Measurements from ENCODE around the gene COPZ1.
A peak's percentile ranks its signal among the peaks of the same experiment; 100 is the strongest.

COPZ1 gene

GRCh38 chr12:54329759-54330158, 4.8 kb downstream of the COPZ1 start:
- 96% methylated on average over 4 of the region's 5 CpGs for WGBS (ENCODE audit: insufficient coverage)
- no peak for DNase-seq
- Histone ChIP-seq H3K36me3 (ENCODE audit: control insufficient read depth in 4 of 4, insufficient read depth in 4 of 4, low read length in 3 of 4) (peaks cover 0 to 8% (median 4%) of the 10 kb centered on the region in 4 experiments), H3K4me1 (ENCODE audit: control extremely low read depth in 1 of 4, control insufficient read depth in 4 of 4, insufficient read depth in 4 of 4, low read length in 3 of 4) (peaks cover 8 to 19% (median 13%) of the 10 kb centered on the region in 4 experiments), H3K27me3 (replicated peaks in 2 of 5; ENCODE audit: control insufficient read depth in 4 of 5, insufficient read depth in 5 of 5, low read length in 4 of 5) (no peaks in the 10 kb centered on the region), H3K27ac (ENCODE audit: insufficient read depth in 1 of 2, low read depth in 1 of 2, low read length in 2 of 2, poor library complexity in 1 of 2, severe bottlenecking in 2 of 2) (no peak overlapping the region), H3K4me3 (ENCODE audit: control insufficient read depth in 1 of 7, extremely low read depth in 1 of 7, insufficient read depth in 4 of 7, low read depth in 2 of 7, low read length in 6 of 7) (no peak overlapping the region), H3K9me3 (ENCODE audit: control extremely low read depth in 1 of 5, control insufficient read depth in 4 of 5, insufficient read depth in 2 of 5, low read depth in 1 of 5, low read length in 4 of 5) (no peaks in the 10 kb centered on the region)
- CTCF ChIA-PET, result interaction anchor here (1.8 to 36.2 kb wide), 5 partner anchors 7 to 47 kb away, joined by 4 to 890 read pairs (median 160); partner anchors contain the start of gene NFE2
- POLR2A ChIA-PET, result no interaction called here

GRCh38 chr12:54330442-54330841, 5.5 kb downstream of the COPZ1 start:
- Histone ChIP-seq H3K27me3 (replicated peaks in 2 of 5; ENCODE audit: control insufficient read depth in 4 of 5, insufficient read depth in 5 of 5, low read length in 4 of 5) (no peaks in the 10 kb centered on the region), H3K9me3 (ENCODE audit: control extremely low read depth in 1 of 5, control insufficient read depth in 4 of 5, insufficient read depth in 2 of 5, low read depth in 1 of 5, low read length in 4 of 5) (no peaks in the 10 kb centered on the region), H3K4me3 (ENCODE audit: control insufficient read depth in 1 of 7, extremely low read depth in 1 of 7, insufficient read depth in 4 of 7, low read depth in 2 of 7, low read length in 6 of 7) (no peak overlapping the region), H3K36me3 (ENCODE audit: control insufficient read depth in 4 of 4, insufficient read depth in 4 of 4, low read length in 3 of 4) (peaks cover 0 to 8% (median 4%) of the 10 kb centered on the region in 4 experiments), H3K4me1 (ENCODE audit: control extremely low read depth in 1 of 4, control insufficient read depth in 4 of 4, insufficient read depth in 4 of 4, low read length in 3 of 4) (peaks cover 5 to 16% (median 9%) of the 10 kb centered on the region in 4 experiments), H3K27ac (ENCODE audit: insufficient read depth in 1 of 2, low read depth in 1 of 2, low read length in 2 of 2, poor library complexity in 1 of 2, severe bottlenecking in 2 of 2) (no peak overlapping the region)
- CTCF ChIA-PET, result interaction anchor here (1.3 to 36.2 kb wide), 6 partner anchors 7 to 46 kb away, joined by 3 to 890 read pairs (median 96); partner anchors contain the start of gene NFE2
- no CpG with 5 or more reads among the region's 3 CpGs for WGBS (ENCODE audit: insufficient coverage)
- POLR2A ChIA-PET, result no interaction called here
- DNase-seq, result no peak

GRCh38 chr12:54331461-54331860, 6.5 kb downstream of the COPZ1 start:
- H3K4me1 ChIP-seq (ENCODE audit: control extremely low read depth in 1 of 4, control insufficient read depth in 4 of 4, insufficient read depth in 4 of 4, low read length in 3 of 4), result peaks cover under 1 to 12% (median 5%) of the 10 kb centered on the region in 4 experiments
- CTCF ChIA-PET, result interaction anchor here (0.8 to 36.2 kb wide), 8 partner anchors 13 to 115 kb away, joined by 3 to 890 read pairs (median 50); partner anchors contain the start of gene NFE2

GRCh38 chr12:54333420-54334034, 8.6 kb downstream of the COPZ1 start:
- no CpG with 5 or more reads among the region's 4 CpGs for WGBS (ENCODE audit: insufficient coverage)
- peaks cover 5 to 24% (median 9%) of the 10 kb centered on the region in 4 experiments for H3K4me1 ChIP-seq (ENCODE audit: control extremely low read depth in 1 of 4, control insufficient read depth in 4 of 4, insufficient read depth in 4 of 4, low read length in 3 of 4)
- CTCF ChIA-PET, result interaction anchor here (1.0 to 36.2 kb wide), 13 partner anchors 10 to 82 kb away, joined by 3 to 890 read pairs (median 26); partner anchors contain the start of genes COPZ1 and NFE2
- H3K27ac ChIP-seq (ENCODE audit: insufficient read depth in 1 of 2, low read depth in 1 of 2, low read length in 2 of 2, poor library complexity in 1 of 2, severe bottlenecking in 2 of 2), result no peak overlapping the region
- no peak for DNase-seq
- H3K4me3 ChIP-seq (ENCODE audit: control insufficient read depth in 1 of 7, extremely low read depth in 1 of 7, insufficient read depth in 4 of 7, low read depth in 2 of 7, low read length in 6 of 7), result no peak overlapping the region
- no peaks in the 10 kb centered on the region for H3K27me3 ChIP-seq (replicated peaks in 2 of 5; ENCODE audit: control insufficient read depth in 4 of 5, insufficient read depth in 5 of 5, low read length in 4 of 5)
- no peaks in the 10 kb centered on the region for H3K9me3 ChIP-seq (ENCODE audit: control extremely low read depth in 1 of 5, control insufficient read depth in 4 of 5, insufficient read depth in 2 of 5, low read depth in 1 of 5, low read length in 4 of 5)
- POLR2A ChIA-PET, result interaction anchor here (0.6 to 0.8 kb wide), 2 partner anchors 42 to 47 kb away, joined by 3 to 5 read pairs; no protein-coding TSS in a partner anchor
- H3K36me3 ChIP-seq (ENCODE audit: control insufficient read depth in 4 of 4, insufficient read depth in 4 of 4, low read length in 3 of 4), result peaks cover 0 to 8% (median 4%) of the 10 kb centered on the region in 4 experiments

More at GRCh38 chr12:54331461-54331860, 6.5 kb downstream of the COPZ1 start:
- Histone ChIP-seq H3K36me3 (ENCODE audit: control insufficient read depth in 4 of 4, insufficient read depth in 4 of 4, low read length in 3 of 4) (peaks cover 0 to 9% (median 5%) of the 10 kb centered on the region in 4 experiments), H3K27me3 (replicated peaks in 2 of 5; ENCODE audit: control insufficient read depth in 4 of 5, insufficient read depth in 5 of 5, low read length in 4 of 5) (no peaks in the 10 kb centered on the region), H3K9me3 (ENCODE audit: control extremely low read depth in 1 of 5, control insufficient read depth in 4 of 5, insufficient read depth in 2 of 5, low read depth in 1 of 5, low read length in 4 of 5) (no peaks in the 10 kb centered on the region), H3K27ac (ENCODE audit: insufficient read depth in 1 of 2, low read depth in 1 of 2, low read length in 2 of 2, poor library complexity in 1 of 2, severe bottlenecking in 2 of 2) (peak overlapping the region in 1 of 2 experiments; percentile 14), H3K4me3 (ENCODE audit: control insufficient read depth in 1 of 7, extremely low read depth in 1 of 7, insufficient read depth in 4 of 7, low read depth in 2 of 7, low read length in 6 of 7) (no peak overlapping the region)
- 90% methylated on average over 2 of the region's 5 CpGs for WGBS (ENCODE audit: insufficient coverage)
- POLR2A ChIA-PET, result no interaction called here
- no peak for DNase-seq

- peak in 2 of 3 donors; percentile 59 to 68 for DNase-seq
- 41% methylated on average over 2 of the region's 3 CpGs for WGBS (ENCODE audit: insufficient coverage)
- no peaks in the 10 kb centered on the region for H3K9me3 ChIP-seq (ENCODE audit: control extremely low read depth in 1 of 5, control insufficient read depth in 4 of 5, insufficient read depth in 2 of 5, low read depth in 1 of 5, low read length in 4 of 5)
- no peaks in the 10 kb centered on the region for H3K27me3 ChIP-seq (replicated peaks in 2 of 5; ENCODE audit: control insufficient read depth in 4 of 5, insufficient read depth in 5 of 5, low read length in 4 of 5)
- no peak overlapping the region for H3K4me3 ChIP-seq (ENCODE audit: control insufficient read depth in 1 of 7, extremely low read depth in 1 of 7, insufficient read depth in 4 of 7, low read depth in 2 of 7, low read length in 6 of 7)
- H3K27ac ChIP-seq (ENCODE audit: insufficient read depth in 1 of 2, low read depth in 1 of 2, low read length in 2 of 2, poor library complexity in 1 of 2, severe bottlenecking in 2 of 2), result peak overlapping the region in 1 of 2 experiments; percentile 64
- ChIA-PET POLR2A (no interaction called here), CTCF (interaction anchor here (0.7 to 36.2 kb wide), 26 partner anchors 9 to 117 kb away, joined by 3 to 890 read pairs (median 6); partner anchors contain the start of genes CBX5, COPZ1, HNRNPA1 and NFE2)
- H3K4me1 ChIP-seq (ENCODE audit: control extremely low read depth in 1 of 4, control insufficient read depth in 4 of 4, insufficient read depth in 4 of 4, low read length in 3 of 4), result peaks cover 0 to 16% (median 6%) of the 10 kb centered on the region in 4 experiments
- peaks cover 4 to 21% (median 19%) of the 10 kb centered on the region in 4 experiments for H3K36me3 ChIP-seq (ENCODE audit: control insufficient read depth in 4 of 4, insufficient read depth in 4 of 4, low read length in 3 of 4)
Observed at GRCh38 chr12:54337280-54337842, 12.4 kb downstream of the COPZ1 start.

GRCh38 chr12:54337854-54338650, 13.1 kb downstream of the COPZ1 start:
- peaks cover 6 to 26% (median 25%) of the 10 kb centered on the region in 4 experiments for H3K36me3 ChIP-seq (ENCODE audit: control insufficient read depth in 4 of 4, insufficient read depth in 4 of 4, low read length in 3 of 4)
- peak overlapping the region in 1 of 2 experiments; percentile 64 for H3K27ac ChIP-seq (ENCODE audit: insufficient read depth in 1 of 2, low read depth in 1 of 2, low read length in 2 of 2, poor library complexity in 1 of 2, severe bottlenecking in 2 of 2)
- no peak for DNase-seq
- CTCF ChIA-PET, result interaction anchor here (0.7 to 36.2 kb wide), 24 partner anchors 9 to 117 kb away, joined by 3 to 890 read pairs (median 6); partner anchors contain the start of genes CBX5, COPZ1, HNRNPA1 and NFE2
- no peak overlapping the region for H3K4me3 ChIP-seq (ENCODE audit: control insufficient read depth in 1 of 7, extremely low read depth in 1 of 7, insufficient read depth in 4 of 7, low read depth in 2 of 7, low read length in 6 of 7)
- no peaks in the 10 kb centered on the region for H3K9me3 ChIP-seq (ENCODE audit: control extremely low read depth in 1 of 5, control insufficient read depth in 4 of 5, insufficient read depth in 2 of 5, low read depth in 1 of 5, low read length in 4 of 5)
- H3K27me3 ChIP-seq (replicated peaks in 2 of 5; ENCODE audit: control insufficient read depth in 4 of 5, insufficient read depth in 5 of 5, low read length in 4 of 5), result no peaks in the 10 kb centered on the region
- H3K4me1 ChIP-seq (ENCODE audit: control extremely low read depth in 1 of 4, control insufficient read depth in 4 of 4, insufficient read depth in 4 of 4, low read length in 3 of 4), result peaks cover 0 to 16% (median 6%) of the 10 kb centered on the region in 4 experiments
- WGBS (ENCODE audit: insufficient coverage), result no CpG with 5 or more reads among the region's 3 CpGs
- POLR2A ChIA-PET, result interaction anchor here (0.5 kb wide), 1 partner anchor 37 kb away, joined by 3 read pairs; the partner anchor contains the start of gene NFE2

Measured in common myeloid progenitor, CD34-positive (primary cell).